Breast epithelium (tissue), 4 donors: ENCODE data around the gene FAM237A. TPM values are rescaled to one million over a fixed set of nuclear protein-coding genes. Genes with fewer than 3 reads are reported as not detected.

Source experiments
- DNase-seq, 2 donors: peaks; one replicate each; pipeline ENCODE4 v3.0.0-alpha.2; 2019; ENCODE audit warnings: low spot score in 2 of 2
- H3K27ac ChIP-seq, 2 donors: fragments of 200-600 bp; sonication (generic) in 1 of 2; one replicate each; pipeline ENCODE4 v1.5.1; 2016 to 2019; ENCODE audit warnings: mild to moderate bottlenecking in 1 of 2
- H3K27me3 ChIP-seq, 2 donors: fragments of 200-600 bp; sonication (generic) in 1 of 2; one replicate each; pipeline versions ENCODE4 v1.5.1 to v1.6.0; 2017 to 2019; ENCODE audit warnings: control low read depth in 1 of 2, mild to moderate bottlenecking in 1 of 2
- H3K36me3 ChIP-seq: fragments of 200-600 bp; one replicate; pipeline ENCODE4 v1.5.1; 2019
- H3K4me1 ChIP-seq, 2 donors: fragments of 200-600 bp; sonication (generic); one replicate each; pipeline ENCODE4 v1.5.1; 2016 to 2019; ENCODE audit warnings: control low read depth in 1 of 2
- H3K4me3 ChIP-seq, 3 donors: fragments of 200-600 bp; sonication (generic); 1 replicate in 2 of 3; 2 replicates in 1 of 3; pipeline ENCODE4 v1.5.1; 2016 to 2019; ENCODE audit warnings: mild to moderate bottlenecking in 3 of 3, moderate library complexity in 2 of 3
- H3K9me3 ChIP-seq, 2 donors: fragments of 200-600 bp; sonication (generic) in 1 of 2; one replicate each; pipeline ENCODE4 v1.5.1; 2016 to 2019; ENCODE audit warnings: control low read depth in 1 of 2
- CTCF ChIP-seq, 3 donors: fragments of 450-650 bp; IDR thresholded peaks; one replicate each; pipeline ENCODE4 v1.5.1; 2016 to 2017; ENCODE audit warnings: antibody characterized with exemption in 3 of 3, mild to moderate bottlenecking in 3 of 3, moderate library complexity in 3 of 3
- POLR2A ChIP-seq: fragments of 450-650 bp; IDR thresholded peaks from one replicate; pipeline ENCODE4 v1.6.1; 2016; ENCODE audit warnings: antibody characterized with exemption, mild to moderate bottlenecking, moderate library complexity
- POLR2AphosphoS5 ChIP-seq, 3 donors: sonication (generic); formaldehyde crosslinking; IDR thresholded peaks; one replicate each; pipeline ENCODE4 v1.6.1; 2017; ENCODE audit warnings: antibody characterized with exemption in 3 of 3
- intact Hi-C: fragments of 100-400 bp; cut with DNase I; formaldehyde crosslinking; loops from one replicate; pipeline ENCODE4 v1.15.1; 2023; ENCODE audit warnings: low total_unique reads
- total RNA-seq, 3 donors: library from RNA; depleted of rRNA; stranded (reverse); fragments of >200 nt; gene quantifications; one replicate each; pipeline ENCODE4 v1.1.0, GENCODE V29; 2016

The FAM237A gene
- total RNA-seq: not detected

GRCh38 chr2:206642075-206643025, at the start of gene FAM237A:
TSS of gene FAM237A (plus strand) at chr2:206642487. CDS start at chr2:206644237, 1,750 bp downstream.
- DNase-seq: no peak
- peaks cover 0 to 26% of the 10 kb centered on the region in 2 donors for H3K27me3 ChIP-seq
- no peaks in the 10 kb centered on the region for H3K9me3 ChIP-seq
- H3K27ac ChIP-seq: no peak within 1 kb of the TSS
- intact Hi-C loops: no loop called here
- no peaks in the 10 kb centered on the region for H3K36me3 ChIP-seq
- no peak within 1 kb of the TSS for H3K4me3 ChIP-seq
- TF ChIP-seq POLR2AphosphoS5 (IDR thresholded peaks at IDR 0.05) (no peak), POLR2A (no peak), CTCF (IDR thresholded peaks at IDR 0.05) (no peak)
- no peaks in the 10 kb centered on the region for H3K4me1 ChIP-seq

DNA sequence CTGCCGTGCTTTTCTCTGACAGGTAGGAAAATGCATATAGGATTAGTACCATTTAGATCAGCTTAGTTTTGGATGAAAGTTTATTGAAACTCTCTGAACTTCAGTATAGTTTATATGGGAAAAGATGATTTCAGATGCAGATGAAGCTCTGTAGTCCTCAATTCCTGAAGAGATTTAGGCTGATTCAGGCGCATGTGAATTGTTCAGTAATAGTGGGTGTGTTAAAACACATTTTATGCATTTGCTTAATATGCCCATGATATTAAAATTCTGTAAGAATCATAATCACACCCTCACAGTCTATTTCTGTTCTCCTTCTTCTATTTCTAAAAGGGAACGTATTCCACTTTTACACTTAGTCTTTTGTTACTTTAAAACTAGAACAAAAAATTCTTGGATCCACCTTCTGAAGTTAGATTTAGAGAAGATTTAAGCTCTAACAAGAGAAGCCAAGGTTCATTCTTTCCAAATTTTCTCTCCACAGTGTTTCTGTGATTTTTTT, 44.5 kb upstream of the FAM237A start:
- no peaks in the 10 kb centered on the region for H3K4me1 ChIP-seq
- no peak for TF ChIP-seq POLR2AphosphoS5 (IDR thresholded peaks at IDR 0.05)
- no peak for TF ChIP-seq POLR2A
- TF ChIP-seq CTCF (IDR thresholded peaks at IDR 0.05): no peak

DNA sequence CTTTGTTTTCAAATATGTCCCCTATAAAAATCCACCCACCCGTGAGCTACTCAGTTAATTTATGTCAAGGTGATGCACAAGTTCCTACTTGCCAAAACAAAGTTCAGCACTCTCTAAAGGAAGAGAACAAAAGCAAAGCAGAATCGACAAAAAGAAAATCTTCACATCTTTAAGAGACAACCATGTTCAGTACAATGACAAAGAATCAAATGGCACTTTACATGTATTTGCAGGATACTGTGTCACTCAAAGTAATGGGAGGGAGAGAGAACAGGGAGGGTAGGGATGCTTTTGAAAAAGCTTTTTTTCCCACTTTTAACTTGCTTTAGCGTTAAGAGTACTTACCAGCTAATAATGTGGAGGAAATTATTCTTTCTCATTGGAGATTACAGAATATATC, 39.0 kb upstream of the FAM237A start:
- H3K36me3 ChIP-seq: no peaks in the 10 kb centered on the region
- no peak for DNase-seq
- H3K27ac ChIP-seq: no peak overlapping the region
- H3K4me1 ChIP-seq: no peaks in the 10 kb centered on the region
- TF ChIP-seq CTCF (IDR thresholded peaks at IDR 0.05): no peak
- TF ChIP-seq POLR2A: no peak
- no peak for TF ChIP-seq POLR2AphosphoS5 (IDR thresholded peaks at IDR 0.05)
- no peaks in the 10 kb centered on the region for H3K27me3 ChIP-seq
- H3K4me3 ChIP-seq: no peak overlapping the region
- intact Hi-C loops: no loop called here
- no peaks in the 10 kb centered on the region for H3K9me3 ChIP-seq

More for the DNA sequence above, 44.5 kb upstream of the FAM237A start:
- intact Hi-C loops: no loop called here
- Histone ChIP-seq H3K4me3 (no peak overlapping the region), H3K27me3 (no peaks in the 10 kb centered on the region), H3K27ac (no peak overlapping the region), H3K9me3 (no peaks in the 10 kb centered on the region), H3K36me3 (no peaks in the 10 kb centered on the region)
- DNase-seq: no peak

DNA sequence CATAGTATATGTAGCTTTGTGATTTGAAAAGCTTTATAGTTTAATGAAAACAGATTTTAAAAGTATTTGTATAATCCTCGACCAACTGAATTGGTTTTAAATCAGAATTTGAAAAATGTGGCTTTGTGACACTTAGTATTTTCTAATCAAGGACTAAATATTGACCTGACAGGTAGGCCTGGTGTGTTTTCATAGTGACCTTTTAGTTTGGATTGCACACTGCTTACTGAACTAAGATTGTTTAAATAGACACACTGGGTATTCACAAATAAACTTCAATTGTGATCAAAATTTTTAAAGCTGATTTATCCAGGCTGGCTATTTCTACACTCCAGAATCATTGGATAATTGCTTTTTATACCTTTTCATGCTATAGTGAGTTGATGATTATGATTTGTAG, 31.8 kb upstream of the FAM237A start:
- H3K9me3 ChIP-seq: no peaks in the 10 kb centered on the region
- H3K27ac ChIP-seq: no peak overlapping the region
- no peaks in the 10 kb centered on the region for H3K27me3 ChIP-seq
- H3K36me3 ChIP-seq: no peaks in the 10 kb centered on the region
- H3K4me1 ChIP-seq: no peaks in the 10 kb centered on the region
- DNase-seq: no peak
- intact Hi-C loops: no loop called here
- TF ChIP-seq POLR2AphosphoS5 (IDR thresholded peaks at IDR 0.05) (no peak), POLR2A (no peak), CTCF (IDR thresholded peaks at IDR 0.05) (no peak)
- no peak overlapping the region for H3K4me3 ChIP-seq

DNA sequence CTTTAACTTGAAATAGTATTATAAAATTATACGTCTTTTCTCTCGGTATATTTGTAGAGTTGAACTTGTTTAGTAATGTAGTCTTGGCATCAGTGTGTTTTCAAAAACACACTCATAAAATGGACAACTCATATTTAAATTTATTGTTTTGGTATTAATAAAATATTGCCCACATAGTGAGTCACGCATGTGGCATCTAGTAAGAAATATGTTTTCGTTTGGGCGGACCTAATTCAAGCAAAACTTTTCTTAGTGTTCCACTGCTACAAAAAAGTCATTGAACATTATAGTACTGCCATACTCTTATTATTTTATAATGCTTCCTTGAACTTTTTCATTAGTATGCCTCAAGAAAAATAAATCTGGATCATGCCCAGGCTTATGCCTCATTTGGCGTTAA, 31.1 kb upstream of the FAM237A start:
- Histone ChIP-seq H3K4me3 (no peak overlapping the region), H3K36me3 (no peaks in the 10 kb centered on the region), H3K4me1 (no peaks in the 10 kb centered on the region), H3K27me3 (no peaks in the 10 kb centered on the region), H3K27ac (no peak overlapping the region), H3K9me3 (no peaks in the 10 kb centered on the region)
- DNase-seq: no peak
- TF ChIP-seq POLR2A: no peak
- no peak for TF ChIP-seq CTCF (IDR thresholded peaks at IDR 0.05)
- no peak for TF ChIP-seq POLR2AphosphoS5 (IDR thresholded peaks at IDR 0.05)
- intact Hi-C loops: no loop called here
